Activated T-helper 1 cell treated with anti-CD3 and anti-CD28 coated beads, Interleukin-12 subunit alpha, Interleukin-12 subunit beta, Interleukin-2, Interleukin-4 antibody, amounts not matched to agents 30 ng/mL and 10 ng/mL and 1 ng/mL, durations not matched to agents 14 hours and 24 hours and 36 hours (primary cell): ENCODE measurements around the gene KIAA0040. TPM values are rescaled to one million over a fixed set of nuclear protein-coding genes. Genes with fewer than 3 reads are reported as not detected.

Experiments used
- DNase-seq: peaks from one replicate; pipeline ENCODE4 v3.0.0; 2021; ENCODE audit warnings: low spot score
- H3K27ac Mint-ChIP-seq: one replicate; pipeline ENCODE4 v1.8.0; 2021; ENCODE audit warnings: mild to moderate bottlenecking, mixed read lengths
- H3K27me3 Mint-ChIP-seq: one replicate; pipeline ENCODE4 v1.8.0; 2022; ENCODE audit warnings: mild to moderate bottlenecking, moderate library complexity, mixed read lengths; ENCODE audit not compliant: insufficient read depth
- H3K36me3 Mint-ChIP-seq: one replicate; pipeline ENCODE4 v1.8.0; 2021; ENCODE audit warnings: low read depth, mixed read lengths
- H3K4me1 Mint-ChIP-seq: one replicate; pipeline ENCODE4 v1.8.0; 2021; ENCODE audit warnings: low read depth, mixed read lengths
- H3K4me3 Mint-ChIP-seq: one replicate; pipeline ENCODE4 v1.8.0; 2021; ENCODE audit warnings: mild to moderate bottlenecking, moderate library complexity, mixed read lengths
- H3K9me3 Mint-ChIP-seq: one replicate; pipeline ENCODE4 v1.8.0; 2021; ENCODE audit warnings: mixed read lengths
- intact Hi-C: fragments of 100-400 bp; cut with micrococcal nuclease; formaldehyde crosslinking; loops from one replicate; pipeline ENCODE4 v1.15.1; 2024
- total RNA-seq: library from RNA; stranded (reverse); gene quantifications from 2 replicates; pipeline ENCODE4 v1.2.3, GENCODE V29; 2022

The KIAA0040 gene
- total RNA-seq, 1 donor from 2014 or later, result 43.8 TPM

- peaks cover 39% of the 10 kb centered on the region for H3K4me1 Mint-ChIP-seq
- DNase-seq, result no peak
- H3K9me3 Mint-ChIP-seq, result peaks cover 12% of the 10 kb centered on the region
- H3K36me3 Mint-ChIP-seq, result peaks cover 6% of the 10 kb centered on the region
- H3K27me3 Mint-ChIP-seq, result no peaks in the 10 kb centered on the region
- no peak overlapping the region for H3K27ac Mint-ChIP-seq
- intact Hi-C loops, result no loop called here
- no peak overlapping the region for H3K4me3 Mint-ChIP-seq
Observed at GRCh38 chr1:175216444-175216843, 23.9 kb upstream of the KIAA0040 start.

GRCh38 chr1:175211656-175212055, 19.1 kb upstream of the KIAA0040 start:
- no peak for DNase-seq
- Mint-ChIP-seq H3K9me3 (peaks cover 12% of the 10 kb centered on the region), H3K4me3 (peak overlapping the region; percentile 10), H3K27me3 (peaks cover 2% of the 10 kb centered on the region), H3K27ac (no peak overlapping the region), H3K4me1 (peaks cover 58% of the 10 kb centered on the region), H3K36me3 (peaks cover 6% of the 10 kb centered on the region)
- intact Hi-C loops, result loop anchor here (2.0 kb wide), 1 partner anchor 25 kb away; no protein-coding TSS in a partner anchor

- Mint-ChIP-seq H3K4me1 (peaks cover 58% of the 10 kb centered on the region), H3K27me3 (peaks cover 2% of the 10 kb centered on the region), H3K9me3 (peaks cover 12% of the 10 kb centered on the region), H3K27ac (peak overlapping the region; percentile 43), H3K36me3 (peaks cover 6% of the 10 kb centered on the region), H3K4me3 (no peak overlapping the region)
- DNase-seq, result no peak
- intact Hi-C loops, result loop anchor here (2.0 kb wide), 1 partner anchor 26 kb away; no protein-coding TSS in a partner anchor
Observed at GRCh38 chr1:175210744-175211143, 18.2 kb upstream of the KIAA0040 start.

- Mint-ChIP-seq H3K27ac (peak overlapping the region; percentile 98), H3K36me3 (peaks cover 10% of the 10 kb centered on the region), H3K9me3 (peaks cover 12% of the 10 kb centered on the region), H3K4me1 (peaks cover 62% of the 10 kb centered on the region), H3K27me3 (peaks cover 2% of the 10 kb centered on the region), H3K4me3 (peak overlapping the region; percentile 81)
- intact Hi-C loops, result loop anchor here (1.0 to 5.0 kb wide), 5 partner anchors 20 to 242 kb away; partner anchors contain the start of gene MRPS14
- no peak for DNase-seq
Observed at GRCh38 chr1:175209493-175209921, 16.9 kb upstream of the KIAA0040 start.

GRCh38 chr1:175208773-175209492, 16.4 kb upstream of the KIAA0040 start:
- Mint-ChIP-seq H3K27me3 (peaks cover 2% of the 10 kb centered on the region), H3K9me3 (peaks cover 7% of the 10 kb centered on the region), H3K27ac (peak overlapping the region; percentile 98), H3K4me1 (peaks cover 67% of the 10 kb centered on the region), H3K4me3 (peak overlapping the region; percentile 81), H3K36me3 (peaks cover 11% of the 10 kb centered on the region)
- peak; percentile 60 for DNase-seq
- intact Hi-C loops, result loop anchor here (1.0 to 5.0 kb wide), 5 partner anchors 20 to 242 kb away; partner anchors contain the start of gene MRPS14

- no peak overlapping the region for H3K4me3 Mint-ChIP-seq
- H3K9me3 Mint-ChIP-seq, result no peaks in the 10 kb centered on the region
- H3K27ac Mint-ChIP-seq, result no peak overlapping the region
- peaks cover 5% of the 10 kb centered on the region for H3K36me3 Mint-ChIP-seq
- intact Hi-C loops, result loop anchor here (2.0 to 5.0 kb wide), 3 partner anchors 53 to 241 kb away; partner anchors contain the start of gene MRPS14
- peaks cover 67% of the 10 kb centered on the region for H3K4me1 Mint-ChIP-seq
- DNase-seq, result no peak
- peaks cover 2% of the 10 kb centered on the region for H3K27me3 Mint-ChIP-seq
Observed at GRCh38 chr1:175207971-175208370, 15.4 kb upstream of the KIAA0040 start.

- Mint-ChIP-seq H3K36me3 (peaks cover 5% of the 10 kb centered on the region), H3K27me3 (peaks cover 2% of the 10 kb centered on the region), H3K4me3 (no peak overlapping the region), H3K4me1 (peaks cover 54% of the 10 kb centered on the region), H3K9me3 (no peaks in the 10 kb centered on the region), H3K27ac (no peak overlapping the region)
- DNase-seq, result no peak
- intact Hi-C loops, result loop anchor here (5.0 kb wide), 2 partner anchors 184 to 239 kb away; partner anchors contain the start of gene MRPS14
Observed at GRCh38 chr1:175206687-175207086, 14.1 kb upstream of the KIAA0040 start.

GRCh38 chr1:175204330-175204729, 11.8 kb upstream of the KIAA0040 start:
- Mint-ChIP-seq H3K36me3 (peaks cover 5% of the 10 kb centered on the region), H3K27ac (no peak overlapping the region), H3K4me1 (peaks cover 30% of the 10 kb centered on the region), H3K4me3 (no peak overlapping the region), H3K27me3 (peaks cover 6% of the 10 kb centered on the region), H3K9me3 (no peaks in the 10 kb centered on the region)
- intact Hi-C loops, result no loop called here
- no peak for DNase-seq

- Mint-ChIP-seq H3K27ac (no peak overlapping the region), H3K4me3 (no peak overlapping the region), H3K27me3 (peaks cover 11% of the 10 kb centered on the region), H3K4me1 (peaks cover 23% of the 10 kb centered on the region), H3K9me3 (no peaks in the 10 kb centered on the region), H3K36me3 (peaks cover 5% of the 10 kb centered on the region)
- intact Hi-C loops, result no loop called here
- DNase-seq, result no peak
Observed at GRCh38 chr1:175203570-175204068, 11.0 kb upstream of the KIAA0040 start.

- H3K9me3 Mint-ChIP-seq, result no peaks in the 10 kb centered on the region
- H3K27me3 Mint-ChIP-seq, result peaks cover 9% of the 10 kb centered on the region
- intact Hi-C loops, result no loop called here
Observed at GRCh38 chr1:175200678-175201521, 8.3 kb upstream of the KIAA0040 start.

GRCh38 chr1:175198332-175198731, 5.8 kb upstream of the KIAA0040 start:
- no peak overlapping the region for H3K27ac Mint-ChIP-seq
- peaks cover 9% of the 10 kb centered on the region for H3K27me3 Mint-ChIP-seq
- intact Hi-C loops, result no loop called here
- no peaks in the 10 kb centered on the region for H3K9me3 Mint-ChIP-seq
- no peaks in the 10 kb centered on the region for H3K36me3 Mint-ChIP-seq
- peaks cover 28% of the 10 kb centered on the region for H3K4me1 Mint-ChIP-seq
- DNase-seq, result no peak
- H3K4me3 Mint-ChIP-seq, result no peak overlapping the region

More at GRCh38 chr1:175200678-175201521, 8.3 kb upstream of the KIAA0040 start:
- H3K27ac Mint-ChIP-seq, result no peak overlapping the region
- peaks cover 5% of the 10 kb centered on the region for H3K36me3 Mint-ChIP-seq
- H3K4me1 Mint-ChIP-seq, result peaks cover 27% of the 10 kb centered on the region
- no peak overlapping the region for H3K4me3 Mint-ChIP-seq
- DNase-seq, result no peak

GRCh38 chr1:175197531-175197930, 5.0 kb upstream of the KIAA0040 start:
- intact Hi-C loops, result no loop called here
- DNase-seq, result no peak
- peak overlapping the region; percentile 70 for H3K27ac Mint-ChIP-seq

More at GRCh38 chr1:175197531-175197930, 5.0 kb upstream of the KIAA0040 start:
- Mint-ChIP-seq H3K4me3 (no peak overlapping the region), H3K36me3 (no peaks in the 10 kb centered on the region), H3K27me3 (peaks cover 9% of the 10 kb centered on the region), H3K9me3 (no peaks in the 10 kb centered on the region), H3K4me1 (peaks cover 28% of the 10 kb centered on the region)
